ENCODE data around the gene MKI67. TPM values are rescaled to one million over a fixed set of nuclear protein-coding genes. Genes with fewer than 3 reads are reported as not detected.
A peak's percentile ranks its signal among the peaks of the same experiment; 100 is the strongest.
"Not testable (repeated sequence)": the region's sequence is repeated elsewhere in the genome, so short reads cannot be mapped to it uniquely, and the experiment has no call there.

MKI67 gene
- total RNA-seq, 1 donor from 2014 or later, result 10.6 TPM

- no peak for DNase-seq (ENCODE audit: low spot score)
These were observed 23.2 kb upstream of the MKI67 start for GRCh38 chr10:128149267-128150014.

GRCh38 chr10:128147669-128148068 lies 21.4 kb upstream of the MKI67 start:
- DNase-seq (ENCODE audit: low spot score), result peak; percentile 19

GRCh38 chr10:128147064-128147463 lies 20.8 kb upstream of the MKI67 start:
- no peak for DNase-seq (ENCODE audit: low spot score)

GRCh38 chr10:128144547-128144946 lies 18.3 kb upstream of the MKI67 start:
- DNase-seq (ENCODE audit: low spot score), result no peak

GRCh38 chr10:128143531-128143930 lies 17.3 kb upstream of the MKI67 start:
- no peak for DNase-seq (ENCODE audit: low spot score)

- no peak for DNase-seq (ENCODE audit: low spot score)
These were observed 14.2 kb upstream of the MKI67 start for GRCh38 chr10:128140425-128140824.

GRCh38 chr10:128138429-128138828 lies 12.2 kb upstream of the MKI67 start:
- DNase-seq (ENCODE audit: low spot score), result not testable (repeated sequence)

- DNase-seq (ENCODE audit: low spot score), result no peak
These were observed 11.7 kb upstream of the MKI67 start for GRCh38 chr10:128137877-128138276.

- no peak for DNase-seq (ENCODE audit: low spot score)
These were observed 3.8 kb upstream of the MKI67 start for GRCh38 chr10:128130051-128130450.

- DNase-seq (ENCODE audit: low spot score), result no peak
These were observed 2.4 kb upstream of the MKI67 start for GRCh38 chr10:128128582-128128981.

- peak; percentile 6 for DNase-seq (ENCODE audit: low spot score)
These were observed 743 bp downstream of the MKI67 start for GRCh38 chr10:128125416-128125943.

- DNase-seq (ENCODE audit: low spot score), result no peak
These were observed 1.3 kb downstream of the MKI67 start for GRCh38 chr10:128124813-128125403.

GRCh38 chr10:128123846-128124245 lies 2.4 kb downstream of the MKI67 start:
- no peak for DNase-seq (ENCODE audit: low spot score)

- no peak for DNase-seq (ENCODE audit: low spot score)
These were observed 3.3 kb downstream of the MKI67 start for GRCh38 chr10:128122931-128123330.

- no peak for DNase-seq (ENCODE audit: low spot score)
These were observed 4.3 kb downstream of the MKI67 start for GRCh38 chr10:128121750-128122412.

- DNase-seq (ENCODE audit: low spot score), result no peak
These were observed 9.2 kb downstream of the MKI67 start for GRCh38 chr10:128116851-128117615.

- DNase-seq (ENCODE audit: low spot score), result no peak
These were observed 10.0 kb downstream of the MKI67 start for GRCh38 chr10:128116187-128116586.

- DNase-seq (ENCODE audit: low spot score), result no peak
These were observed 10.9 kb downstream of the MKI67 start for GRCh38 chr10:128115356-128115755.

GRCh38 chr10:128114901-128115300 lies 11.3 kb downstream of the MKI67 start:
- DNase-seq (ENCODE audit: low spot score), result no peak

- no peak for DNase-seq (ENCODE audit: low spot score)
These were observed 13.2 kb downstream of the MKI67 start for GRCh38 chr10:128113026-128113425.

- DNase-seq (ENCODE audit: low spot score), result no peak
These were observed 14.5 kb downstream of the MKI67 start for GRCh38 chr10:128111696-128112095.

- no peak for DNase-seq (ENCODE audit: low spot score)
These were observed 15.9 kb downstream of the MKI67 start for GRCh38 chr10:128110339-128110738.
